ENCODE measurements around the gene BRD4. TPM values are rescaled to one million over a fixed set of nuclear protein-coding genes. Genes with fewer than 3 reads are reported as not detected.

Gene BRD4
- total RNA-seq, 2 donors from 2014 or later = 161 to 187 TPM

Other genes with a start within 250 kb of the BRD4 start
- gene SYDE1, start 225.1 kb downstream of the BRD4 start, total RNA-seq = 1 to 10 TPM; 1.4 to 1.6 TPM
- gene NOTCH3, start 131.5 kb downstream of the BRD4 start, total RNA-seq = under 1 TPM; 0.02 TPM
- gene EPHX3, start 100.1 kb downstream of the BRD4 start, total RNA-seq = under 1 TPM; 0.16 to 0.62 TPM
- 10 to 100 TPM; 37.9 to 46.4 TPM for gene AKAP8, start 47.2 kb upstream of the BRD4 start, total RNA-seq
- gene AKAP8L, start 86.4 kb upstream of the BRD4 start, total RNA-seq = 100 to 1,000 TPM; 105 to 124 TPM
- gene WIZ, start 117.4 kb upstream of the BRD4 start, total RNA-seq = 10 to 100 TPM; 13.4 to 14.8 TPM
- 100 to 1,000 TPM; 112 to 128 TPM for gene RASAL3, start 132.0 kb upstream of the BRD4 start, total RNA-seq
- under 1 TPM in 1 of 2 donors, not detected in 1; 0.21 TPM for gene PGLYRP2, start 147.0 kb upstream of the BRD4 start, total RNA-seq
- 1 to 10 TPM in 1 of 2 donors, under 1 TPM in 1; 0.84 to 1.2 TPM for gene CYP4F22, start 176.0 kb upstream of the BRD4 start, total RNA-seq

Measured in activated T-cell treated with anti-CD3 and anti-CD28 coated beads, Interleukin-2, amount 50 U/mL, for 72 hours (primary cell).